HG02852 (cell line): Measurements from ENCODE around the gene TARBP1.
A peak's percentile ranks its signal among the peaks of the same experiment; 100 is the strongest.

Source experiments
- ATAC-seq: cut with Tn5 transposase; IDR thresholded peaks from one replicate; pipeline ENCODE4 v1.9.1; 2021; ENCODE audit warnings: mild to moderate bottlenecking, moderate library complexity; ENCODE audit not compliant: unreplicated experiment

TARBP1 gene

DNA sequence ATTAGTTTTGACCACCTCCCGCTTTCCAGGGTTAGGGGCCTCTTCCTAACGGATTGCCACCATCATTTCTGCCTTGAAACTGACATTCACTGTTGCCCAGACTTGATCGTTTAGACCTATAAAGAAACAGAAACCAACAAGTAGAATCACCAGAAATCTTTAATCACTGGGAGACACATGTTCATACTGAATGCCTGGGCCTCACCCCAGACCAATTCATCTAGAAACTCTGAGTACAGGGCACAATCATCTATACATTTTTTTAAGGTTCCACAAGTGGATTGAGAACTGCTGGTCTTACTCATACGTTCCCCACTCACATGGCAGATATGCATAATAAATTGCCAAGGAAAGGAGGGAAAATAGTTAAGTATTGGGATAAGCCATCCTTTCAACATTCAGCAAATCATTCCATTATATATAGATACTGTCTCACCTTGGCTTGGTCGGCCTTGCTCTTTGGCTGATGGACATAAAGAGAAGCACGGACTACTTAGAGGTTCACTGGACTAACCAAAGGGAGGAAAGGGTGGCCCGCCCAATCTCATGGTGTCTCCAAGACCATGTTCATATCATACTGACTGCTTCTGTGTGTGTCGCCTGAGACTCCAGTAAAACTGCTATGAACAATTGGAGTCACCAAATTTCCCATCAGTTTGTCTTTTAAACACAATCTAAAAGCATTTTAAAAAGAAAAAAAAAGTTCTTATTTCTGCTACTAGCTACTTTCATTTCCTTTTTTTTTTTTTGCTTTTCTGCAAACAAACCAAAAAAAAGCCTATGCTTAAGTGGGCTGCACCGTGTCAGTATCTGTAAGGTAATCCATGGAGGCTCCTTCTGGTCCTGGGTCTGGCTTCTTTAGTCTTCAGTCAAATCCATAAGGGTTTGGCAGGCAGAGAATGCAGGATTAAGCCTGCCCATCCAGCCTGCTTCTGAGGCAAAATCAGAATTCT is 9.4 kb upstream of the TARBP1 start:
- peak; percentile 53 for ATAC-seq

DNA sequence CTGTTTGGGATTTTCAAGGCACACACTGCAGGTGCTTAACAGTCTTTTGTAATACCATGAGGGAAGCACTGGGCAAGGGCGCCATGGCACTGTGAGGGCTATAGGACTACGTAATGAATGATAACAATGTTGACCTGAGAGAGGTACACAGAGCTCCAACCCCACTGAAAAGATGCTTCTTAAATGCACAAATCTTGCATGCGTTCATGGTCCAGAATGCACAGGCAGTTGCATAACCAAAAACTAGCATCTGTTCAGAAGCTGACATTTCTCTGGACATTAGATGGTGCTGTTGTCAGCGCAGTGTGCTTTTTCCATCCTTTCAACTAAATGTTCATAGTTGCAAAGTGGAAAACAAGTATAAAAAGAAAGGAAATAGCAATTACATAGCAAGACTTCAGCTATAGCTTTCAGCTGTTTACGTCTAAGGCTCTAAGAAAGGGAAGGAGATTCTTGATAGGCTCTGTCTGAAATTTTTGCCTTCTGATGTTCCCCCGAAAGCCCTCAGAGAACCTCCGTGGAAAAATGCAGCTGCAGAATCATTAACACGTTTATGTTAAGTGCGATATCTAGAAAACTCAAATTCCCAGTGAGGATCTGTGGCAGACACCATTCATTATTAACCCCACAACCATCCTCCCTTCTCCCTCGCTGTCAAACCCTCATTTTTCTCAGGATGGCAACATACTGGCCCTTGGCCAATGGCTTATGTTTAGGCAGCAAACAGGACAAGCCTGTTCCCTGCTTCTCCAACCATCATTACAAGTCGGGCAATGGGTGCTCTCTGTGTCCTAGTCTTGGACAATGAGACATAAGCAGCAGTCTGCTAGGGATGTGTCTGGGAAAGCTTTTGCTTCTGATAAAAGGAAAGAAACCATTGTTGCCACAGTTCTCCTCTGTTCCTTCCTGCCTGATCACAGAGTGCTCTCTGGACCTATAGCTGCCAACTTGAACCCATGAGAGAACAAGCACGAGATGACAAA is 8.2 kb upstream of the TARBP1 start:
- no peak for ATAC-seq

DNA sequence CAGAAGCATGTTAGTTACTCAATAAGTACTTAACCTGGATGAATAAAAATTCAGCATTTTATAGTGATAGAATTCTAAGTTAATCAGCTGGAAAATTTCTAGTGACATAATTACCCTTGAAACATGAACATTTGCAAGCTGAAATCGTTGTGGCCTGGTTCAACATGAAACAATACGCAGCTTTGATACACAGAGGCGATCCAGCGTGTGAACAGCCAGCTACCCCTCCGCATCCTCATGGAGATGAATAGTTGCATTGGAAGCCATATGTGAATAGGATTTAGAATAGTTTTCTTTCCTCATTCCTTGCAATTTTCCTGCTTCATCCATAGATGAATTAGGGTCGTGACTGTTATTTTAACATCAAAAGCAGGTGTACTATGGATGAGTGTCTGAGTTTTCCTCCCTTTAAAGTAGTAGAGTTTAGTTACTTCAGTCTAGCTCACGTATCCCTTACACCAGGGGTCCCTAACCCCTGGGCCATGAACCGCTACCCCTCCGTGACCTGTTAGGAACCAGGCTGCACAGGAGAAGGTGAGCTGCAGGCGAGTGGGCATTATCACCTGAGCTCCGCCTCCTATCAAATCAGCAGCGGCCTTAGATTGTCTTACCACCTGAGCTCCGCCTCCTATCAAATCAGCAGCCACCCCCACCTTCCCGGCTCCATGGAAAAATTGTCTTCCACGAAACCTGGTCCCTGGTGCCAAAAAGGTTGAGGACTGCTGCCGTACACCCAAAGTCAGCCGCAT is 6.2 kb upstream of the TARBP1 start:
- no peak for ATAC-seq

DNA sequence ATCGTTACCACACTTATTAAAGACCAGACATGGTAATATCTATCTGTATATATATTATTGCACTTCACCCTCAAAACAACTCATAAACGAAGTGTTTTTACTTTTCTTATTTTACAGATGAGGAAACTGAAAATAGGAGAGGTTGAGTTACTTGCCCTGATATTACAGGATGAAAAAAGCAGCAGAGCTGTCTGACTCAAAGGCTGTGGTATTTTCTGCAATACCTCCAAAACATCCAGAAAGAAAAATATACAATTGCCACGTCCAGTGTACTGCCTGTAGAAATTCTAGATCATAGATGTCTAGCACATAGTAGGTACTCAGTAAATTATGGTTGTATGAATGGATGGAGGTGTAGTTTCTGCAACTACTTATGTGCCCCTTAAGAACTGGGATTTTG is 5.2 kb upstream of the TARBP1 start:
- no peak for ATAC-seq

DNA sequence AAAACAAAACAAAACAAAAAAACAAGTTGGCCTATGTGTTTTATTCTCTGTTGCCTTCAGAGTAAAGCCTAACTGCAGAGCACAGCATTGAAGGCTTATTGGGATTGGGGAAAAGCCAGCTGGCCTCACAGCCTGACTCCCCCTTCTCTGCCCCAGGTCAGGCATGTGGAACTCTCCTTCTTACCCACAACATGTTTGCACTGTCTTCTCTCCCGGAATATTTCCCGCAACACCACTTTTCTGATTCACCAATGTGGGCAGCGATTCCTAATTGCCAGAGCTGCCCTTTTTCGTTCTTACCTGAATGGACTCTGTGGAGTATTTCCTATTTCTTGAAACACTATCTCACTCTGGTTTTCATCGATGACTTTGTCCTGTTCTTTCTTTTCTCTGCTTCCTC is 2.8 kb upstream of the TARBP1 start:
- no peak for ATAC-seq

DNA sequence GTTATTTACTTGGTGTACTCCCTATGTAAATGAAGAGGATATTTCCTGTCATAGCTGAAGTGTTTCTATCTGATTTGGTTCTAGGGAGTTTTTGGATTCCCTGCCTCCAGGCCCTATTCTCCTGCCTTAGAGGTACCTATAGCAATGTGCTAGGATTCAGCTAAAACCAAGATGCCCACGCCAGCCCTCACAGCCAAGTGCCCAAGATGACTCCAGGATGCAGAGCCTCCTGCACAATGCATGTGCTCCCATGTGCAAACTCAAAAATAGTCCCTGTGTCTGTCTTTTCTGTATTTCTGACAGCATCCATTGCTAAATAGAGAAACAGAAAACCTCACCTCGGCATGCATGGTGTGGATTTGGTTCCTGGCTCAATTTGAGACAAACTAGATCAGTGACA is 887 bp upstream of the TARBP1 start:
- no peak for ATAC-seq

DNA sequence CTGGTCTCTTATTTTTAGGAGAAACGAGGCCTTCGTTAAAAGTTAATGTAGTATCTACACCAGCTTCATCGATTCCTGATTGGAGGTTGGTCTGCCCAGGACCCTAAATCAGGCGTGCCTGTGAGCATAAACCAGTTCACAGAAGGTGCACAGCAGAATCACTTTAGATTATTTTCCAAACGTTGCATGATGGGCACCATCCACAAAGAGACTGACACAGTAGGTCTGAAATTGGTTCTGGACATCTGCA is 256 bp upstream of the TARBP1 start:
- peak; percentile 3 for ATAC-seq

DNA sequence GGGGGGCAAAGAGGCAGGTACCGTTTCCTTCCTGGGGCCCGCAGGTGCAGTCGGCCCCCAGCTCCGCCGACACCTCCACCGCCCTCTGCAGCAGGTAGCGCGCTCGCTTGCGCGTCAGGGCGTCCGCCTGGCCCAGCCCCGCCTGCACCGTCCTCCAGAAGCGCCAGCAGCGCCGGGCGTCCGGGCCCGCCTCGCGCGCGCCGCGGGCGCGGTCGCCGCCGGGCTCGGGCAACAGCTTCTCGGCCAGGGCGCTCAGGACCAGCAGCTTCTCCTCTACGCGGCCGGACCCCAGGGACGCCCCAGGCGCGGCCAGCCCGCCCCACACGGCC is 863 bp downstream of the TARBP1 start:
- peak; percentile 65 for ATAC-seq

DNA sequence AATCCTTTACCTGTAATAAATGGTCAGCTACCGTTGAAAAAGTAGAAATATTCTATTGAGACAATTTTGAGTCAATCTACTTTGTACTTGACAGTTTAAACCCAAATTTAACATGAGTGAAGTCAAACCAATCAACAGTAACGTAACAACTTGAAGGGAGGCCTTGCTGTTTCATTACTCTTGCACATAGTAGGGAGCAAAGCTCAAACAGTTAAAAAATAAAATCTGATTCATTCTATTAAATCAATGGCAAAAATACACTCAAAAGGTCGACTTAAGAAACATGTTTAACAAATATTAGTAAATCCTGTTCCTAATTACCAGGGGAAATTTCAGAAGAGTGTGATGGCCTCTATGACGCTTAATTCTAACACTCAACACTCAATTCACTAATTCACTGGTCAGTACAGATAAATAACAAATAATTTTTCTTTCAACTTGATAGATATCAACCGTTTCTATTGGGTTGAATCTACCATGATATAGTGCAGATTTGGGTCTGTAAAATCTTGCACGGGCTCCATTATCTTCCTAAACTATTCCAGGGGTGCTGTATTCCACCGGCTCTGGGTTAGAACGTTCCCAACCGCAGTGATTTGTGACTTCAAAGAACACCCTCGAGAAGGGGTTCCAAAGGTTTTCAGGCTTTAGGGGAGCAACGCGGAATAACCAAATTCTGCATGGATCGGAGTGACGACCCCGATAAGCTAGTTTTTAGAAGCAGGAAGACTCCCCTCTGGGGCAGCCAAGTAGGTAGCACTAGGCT is 1.4 kb downstream of the TARBP1 start:
- ATAC-seq: no peak

DNA sequence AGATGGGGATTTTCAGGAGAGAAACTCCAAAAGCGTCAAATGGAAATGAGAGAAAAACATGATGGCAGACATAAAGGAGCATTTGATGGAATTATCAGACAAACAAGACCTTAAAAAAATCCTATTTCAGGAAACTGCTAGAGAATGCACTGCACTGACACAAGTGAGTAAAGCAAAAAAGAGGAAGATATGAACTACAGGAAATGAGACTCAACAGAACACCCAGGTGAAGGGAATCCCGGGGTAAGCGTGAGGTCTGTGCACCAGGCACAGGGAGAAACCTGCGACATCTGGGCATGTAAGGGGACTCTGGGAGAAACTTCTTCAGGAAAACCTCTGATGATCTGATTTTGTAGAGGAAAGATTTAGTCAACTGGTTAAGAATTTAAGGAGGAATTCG is 2.8 kb downstream of the TARBP1 start:
- ATAC-seq: no peak

DNA sequence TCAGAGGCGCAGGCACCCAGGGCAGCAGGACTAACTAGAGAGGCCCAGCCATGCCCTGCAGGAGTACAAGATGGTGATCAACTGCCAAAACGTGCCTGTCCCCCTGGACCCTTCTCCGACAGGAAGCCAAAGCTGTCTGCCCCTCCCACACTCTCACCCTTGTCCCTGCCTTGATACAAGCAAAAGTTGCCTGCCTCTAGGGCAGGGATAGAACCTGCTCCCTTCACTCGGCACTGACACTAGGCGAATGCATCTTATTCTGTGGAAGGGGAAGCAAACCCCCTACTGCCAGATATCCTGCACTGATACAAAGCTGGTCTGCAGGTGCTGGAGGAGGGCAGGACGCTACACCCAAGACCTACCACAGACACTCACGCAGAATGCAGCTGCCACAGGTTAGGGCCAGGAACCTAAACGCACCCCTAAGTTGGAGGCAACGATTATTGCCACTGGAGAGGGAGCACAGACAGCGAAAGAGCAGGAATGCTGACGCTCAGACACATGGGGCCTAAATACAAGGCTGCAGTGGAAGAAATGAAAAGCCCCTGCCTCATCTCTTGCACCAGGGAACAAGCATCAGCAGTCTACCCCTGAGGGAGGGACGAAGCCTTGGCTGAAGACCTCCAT is 3.7 kb downstream of the TARBP1 start:
- ATAC-seq: no peak

DNA sequence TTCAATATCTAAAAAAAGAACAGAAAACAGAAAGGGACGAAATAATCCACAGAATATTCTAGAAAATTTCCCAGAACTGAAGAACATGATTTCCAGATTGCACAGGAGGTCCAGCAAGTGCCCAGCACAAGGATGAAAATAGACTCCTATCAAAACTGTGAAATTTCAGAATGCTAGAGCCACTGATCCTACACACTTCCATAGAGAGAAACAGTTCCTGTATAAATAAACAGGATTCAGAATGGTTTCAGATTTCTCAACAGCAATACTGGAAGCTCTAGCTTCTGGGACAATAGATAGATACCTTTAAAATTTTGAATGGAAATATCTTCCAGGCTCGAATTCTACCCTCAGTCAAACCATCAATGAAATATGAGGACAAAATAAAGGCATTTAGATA is 4.6 kb downstream of the TARBP1 start:
- ATAC-seq: no peak

DNA sequence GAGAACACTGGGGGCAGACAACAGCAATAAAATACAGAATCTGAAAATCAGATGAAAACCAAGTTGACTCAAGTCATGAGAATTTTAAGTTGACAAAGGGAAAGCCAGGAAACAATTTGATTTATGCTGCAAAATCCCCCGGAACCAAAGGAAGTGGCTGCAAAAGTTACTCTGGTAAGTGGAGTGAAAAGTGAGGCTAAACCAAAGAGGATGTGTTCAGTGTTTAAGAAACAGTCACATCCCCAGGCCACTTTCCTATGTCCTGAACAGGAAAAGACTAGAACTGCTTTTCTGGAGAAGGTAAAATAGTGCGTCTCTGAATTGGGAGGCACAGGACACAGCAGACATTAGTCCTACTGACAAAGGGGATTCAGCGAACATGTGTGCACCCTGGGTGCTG is 5.9 kb downstream of the TARBP1 start:
- ATAC-seq: no peak

DNA sequence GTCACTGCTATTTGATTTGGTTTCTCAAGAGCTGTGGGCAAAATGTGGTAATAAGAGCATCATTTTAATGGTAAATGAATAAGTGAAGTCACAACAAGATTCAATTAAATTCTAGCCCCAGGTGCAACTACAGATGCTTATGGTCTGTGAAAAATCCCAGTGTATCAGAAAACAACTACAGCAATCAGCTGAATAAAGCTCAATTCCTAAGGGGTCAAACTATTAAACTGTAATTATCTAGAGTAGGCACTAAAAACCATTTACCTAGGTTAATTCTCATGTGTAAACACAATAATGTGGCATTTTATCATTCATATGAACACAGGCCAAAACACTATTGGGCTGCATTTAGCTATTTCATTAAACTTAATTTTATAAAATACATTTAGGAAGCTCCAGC is 9.6 kb downstream of the TARBP1 start:
- ATAC-seq: no peak

DNA sequence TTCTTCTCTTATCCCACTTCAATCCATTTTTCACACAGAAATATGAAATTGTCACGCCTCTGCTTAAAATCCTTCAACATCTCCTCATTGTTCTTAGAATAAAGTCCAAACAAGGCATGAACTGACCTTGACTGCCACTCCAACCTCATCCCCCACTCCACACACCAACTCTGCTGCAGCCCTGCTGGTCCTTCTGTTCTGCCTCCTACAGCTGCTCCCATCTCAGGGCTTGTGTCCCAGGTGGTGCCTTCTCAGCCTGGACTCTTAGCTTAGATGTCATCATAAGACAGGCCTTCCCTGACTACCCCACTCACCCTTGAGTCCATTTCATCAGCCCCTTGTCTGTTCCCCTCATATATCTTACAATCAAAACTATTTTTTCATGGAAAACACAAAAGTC is 10.4 kb downstream of the TARBP1 start:
- no peak for ATAC-seq

DNA sequence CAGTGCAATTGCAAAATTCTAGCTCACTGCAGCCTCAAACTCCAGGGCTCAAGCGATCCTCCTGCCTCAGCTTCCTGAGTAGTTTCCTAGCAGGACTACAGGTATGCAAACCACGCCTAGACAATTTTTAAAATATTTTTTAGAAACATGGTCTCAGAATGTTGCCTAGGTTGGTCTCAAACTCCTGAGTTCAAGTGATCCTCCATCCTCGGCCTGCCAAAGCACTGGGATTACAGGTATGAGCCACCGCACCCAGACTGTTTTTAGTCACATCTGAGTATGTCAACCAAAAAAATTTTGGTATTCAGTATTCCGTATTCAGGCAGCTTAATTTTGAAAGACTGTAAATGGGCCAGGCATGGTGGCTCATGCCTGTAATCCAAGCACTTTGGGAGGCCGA is 11.2 kb downstream of the TARBP1 start:
- ATAC-seq: no peak

DNA sequence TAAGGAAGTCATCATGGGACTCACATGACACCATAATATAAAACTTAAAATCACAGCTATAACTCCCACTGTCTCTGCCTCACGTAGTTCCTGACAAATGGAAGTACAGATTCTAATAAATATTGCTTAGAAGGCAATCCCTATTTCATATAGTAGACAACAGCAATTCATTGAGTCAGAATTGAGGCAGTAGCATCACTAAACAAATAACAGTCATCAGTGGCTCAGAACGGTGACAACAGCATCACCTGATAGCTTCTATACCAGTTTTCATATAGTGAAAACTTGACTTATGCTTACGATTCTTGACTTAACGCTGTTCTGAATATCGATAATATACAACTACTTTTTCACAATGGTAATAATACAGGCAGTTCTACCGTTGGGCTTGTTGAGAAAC is 12.0 kb downstream of the TARBP1 start:
- ATAC-seq: no peak

DNA sequence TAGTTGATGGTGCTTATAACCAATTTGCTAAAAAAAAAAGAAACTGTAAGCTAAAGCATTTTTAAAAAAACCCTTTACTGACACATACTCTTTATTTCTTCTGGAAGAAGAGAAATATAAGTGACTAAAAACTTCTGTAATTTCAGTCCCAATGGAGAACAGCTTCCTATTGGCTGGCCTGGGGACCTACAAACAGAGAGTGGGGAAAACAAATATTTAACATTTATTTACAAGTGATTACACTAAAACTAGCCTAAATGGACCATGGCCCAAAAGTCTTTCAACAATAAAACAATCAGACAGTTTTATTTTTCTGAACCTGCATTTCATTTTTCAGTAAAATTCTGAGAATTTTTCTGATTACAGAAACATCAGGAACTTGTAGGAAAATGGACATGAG is 15.2 kb downstream of the TARBP1 start:
- no peak for ATAC-seq

DNA sequence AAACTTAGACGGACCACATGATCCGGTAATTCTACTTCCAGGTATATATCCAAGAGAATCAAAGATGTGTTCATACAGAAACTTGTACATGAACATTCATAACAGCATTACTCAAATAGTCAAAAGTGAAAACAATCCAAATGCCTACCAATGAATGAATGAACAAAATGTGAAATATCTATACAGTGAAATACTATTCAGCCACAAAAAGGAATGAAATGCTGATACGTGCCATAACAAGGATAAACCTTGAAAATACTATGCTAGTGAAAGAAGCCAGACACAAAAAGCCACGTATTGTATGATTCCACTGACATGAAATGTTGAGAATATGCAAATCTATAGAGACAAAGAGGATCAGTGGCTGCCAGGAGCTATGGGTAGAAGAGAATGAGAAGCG is 18.3 kb downstream of the TARBP1 start:
- no peak for ATAC-seq

DNA sequence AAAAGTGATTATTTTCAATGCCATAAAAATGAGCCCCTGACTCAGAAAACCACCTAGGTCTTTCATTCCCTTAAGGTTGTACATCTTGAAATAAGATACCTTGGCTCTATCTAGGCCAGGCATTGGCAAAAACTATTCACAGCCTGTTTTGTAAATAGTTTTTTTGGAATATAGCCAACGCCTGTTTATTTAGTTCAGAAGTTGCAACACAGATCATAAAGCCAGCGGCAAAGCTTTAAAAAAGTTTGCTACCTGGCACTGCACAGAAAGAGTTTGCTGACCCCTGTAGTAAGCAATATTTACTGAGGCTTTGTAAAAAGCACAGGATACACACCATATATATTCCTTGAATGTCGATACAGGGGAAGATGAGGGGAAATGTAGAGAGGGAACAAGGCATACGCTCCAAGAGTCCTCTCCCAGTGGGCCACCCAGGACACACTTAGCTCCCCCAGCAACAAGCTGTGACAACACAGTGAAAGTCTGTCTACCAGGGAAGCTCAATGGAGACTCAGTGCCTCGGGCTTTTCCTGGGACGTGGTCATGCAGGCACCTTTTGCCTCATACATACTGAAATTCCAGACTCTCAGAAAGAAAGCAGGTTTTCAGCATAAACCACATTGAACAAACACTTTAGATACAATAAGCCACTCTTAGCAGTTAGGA is 20.5 kb downstream of the TARBP1 start:
- no peak for ATAC-seq
